HFFc6 (cell line): ENCODE data around the gene RTN4R. TPM values are rescaled to one million over a fixed set of nuclear protein-coding genes. Genes with fewer than 3 reads are reported as not detected.

ENCODE experiments used
- DNase-seq: peaks from one replicate; pipeline ENCODE4 v3.0.0-alpha.2; 2018
- H3K27ac Mint-ChIP-seq: 2 replicates; pipeline ENCODE4 v1.8.0; 2020; ENCODE audit warnings: mild to moderate bottlenecking, mixed read lengths
- H3K27me3 Mint-ChIP-seq: 2 replicates; pipeline ENCODE4 v1.8.0; 2021; ENCODE audit warnings: mild to moderate bottlenecking, moderate library complexity, mixed read lengths; ENCODE audit not compliant: insufficient read depth
- H3K36me3 Mint-ChIP-seq: 2 replicates; pipeline ENCODE4 v1.8.0; 2021; ENCODE audit warnings: low read depth, mixed read lengths
- H3K4me1 Mint-ChIP-seq: 2 replicates; pipeline ENCODE4 v1.8.0; 2020; ENCODE audit warnings: low read depth, mixed read lengths
- H3K4me3 Mint-ChIP-seq: 2 replicates; pipeline ENCODE4 v1.8.0; 2020; ENCODE audit warnings: mild to moderate bottlenecking, moderate library complexity, mixed read lengths
- H3K9me3 Mint-ChIP-seq: 2 replicates; pipeline ENCODE4 v1.8.0; 2020; ENCODE audit warnings: mild to moderate bottlenecking, mixed read lengths
- total RNA-seq, 6 experiments: library from RNA; stranded (reverse); fragmentation: NEBNext Ultra II Directional; extraction: Animal tissue kit (Norgen Biotek cat#: 25700); gene quantifications; 2 replicates in 1 of 6; 3 replicates in 5 of 6; pipeline ENCODE4 v1.2.3, GENCODE V29; 2021
- TF ChIP-seq, protein P1 (sequence below): fragments of 200-600 bp; sonication (generic); IDR thresholded peaks from 2 replicates; pipeline ENCODE4 v1.5.0; 2021; ENCODE audit warnings: antibody characterized with exemption, mild to moderate bottlenecking

The RTN4R gene
- total RNA-seq, 6 experiments from 2014 or later: 0.14 to 0.85 (median 0.35) TPM

DNA sequence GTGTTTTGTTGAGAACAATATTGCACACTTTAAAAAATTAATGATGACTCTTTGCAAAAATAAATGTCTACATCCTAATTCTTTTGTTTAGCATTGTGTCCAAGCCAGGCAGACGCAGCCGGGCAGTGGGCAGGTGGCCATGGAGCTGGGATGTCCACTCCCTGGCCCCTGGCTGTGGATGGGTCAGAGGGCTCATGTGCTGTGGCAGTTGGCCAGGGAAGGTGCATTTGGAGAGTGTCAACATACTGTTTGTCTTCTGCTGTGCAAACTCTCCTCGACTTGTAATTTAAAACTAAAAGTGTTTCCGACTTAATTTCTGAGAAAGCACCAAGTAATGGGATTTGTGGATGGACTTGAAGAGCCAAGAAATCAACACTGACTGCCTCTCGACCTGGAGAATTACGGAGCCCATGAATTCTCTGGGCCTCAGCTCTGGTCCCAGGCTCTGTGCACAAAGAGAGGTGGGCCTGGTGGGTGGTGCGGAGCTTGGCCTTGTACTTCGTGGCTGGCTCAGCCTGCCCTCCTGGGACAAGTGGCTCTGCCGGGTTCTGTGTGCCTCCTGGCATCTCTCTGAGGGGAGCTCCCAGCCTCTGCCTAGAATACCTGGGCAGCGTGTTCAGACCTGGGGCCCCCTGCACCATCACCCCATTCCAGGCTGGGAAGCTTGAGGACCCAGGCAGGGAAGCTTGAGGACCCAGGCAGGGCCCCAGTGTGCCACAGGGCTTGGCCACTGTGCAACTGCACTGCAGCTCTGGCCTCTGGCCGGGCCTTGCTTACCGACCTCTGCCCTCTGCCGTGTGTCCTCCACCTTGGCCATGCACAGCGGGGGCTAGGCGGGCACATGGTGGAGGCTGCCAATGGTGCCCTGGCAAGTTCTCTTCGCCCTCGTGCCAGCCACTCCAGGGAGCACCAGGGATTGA lies 46.4 kb downstream of the RTN4R start:
- TF ChIP-seq, protein P1, sequence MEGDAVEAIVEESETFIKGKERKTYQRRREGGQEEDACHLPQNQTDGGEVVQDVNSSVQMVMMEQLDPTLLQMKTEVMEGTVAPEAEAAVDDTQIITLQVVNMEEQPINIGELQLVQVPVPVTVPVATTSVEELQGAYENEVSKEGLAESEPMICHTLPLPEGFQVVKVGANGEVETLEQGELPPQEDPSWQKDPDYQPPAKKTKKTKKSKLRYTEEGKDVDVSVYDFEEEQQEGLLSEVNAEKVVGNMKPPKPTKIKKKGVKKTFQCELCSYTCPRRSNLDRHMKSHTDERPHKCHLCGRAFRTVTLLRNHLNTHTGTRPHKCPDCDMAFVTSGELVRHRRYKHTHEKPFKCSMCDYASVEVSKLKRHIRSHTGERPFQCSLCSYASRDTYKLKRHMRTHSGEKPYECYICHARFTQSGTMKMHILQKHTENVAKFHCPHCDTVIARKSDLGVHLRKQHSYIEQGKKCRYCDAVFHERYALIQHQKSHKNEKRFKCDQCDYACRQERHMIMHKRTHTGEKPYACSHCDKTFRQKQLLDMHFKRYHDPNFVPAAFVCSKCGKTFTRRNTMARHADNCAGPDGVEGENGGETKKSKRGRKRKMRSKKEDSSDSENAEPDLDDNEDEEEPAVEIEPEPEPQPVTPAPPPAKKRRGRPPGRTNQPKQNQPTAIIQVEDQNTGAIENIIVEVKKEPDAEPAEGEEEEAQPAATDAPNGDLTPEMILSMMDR: no peak
- Mint-ChIP-seq H3K4me1 (no peaks in the 10 kb centered on the region), H3K27me3 (peaks cover 22% of the 10 kb centered on the region), H3K9me3 (peaks cover 12% of the 10 kb centered on the region; the same call in 1 of the 2 replicates), H3K36me3 (peaks cover 7% of the 10 kb centered on the region; the same call in 1 of the 2 replicates), H3K27ac (no peak overlapping the region), H3K4me3 (no peak overlapping the region)
- DNase-seq: no peak

DNA sequence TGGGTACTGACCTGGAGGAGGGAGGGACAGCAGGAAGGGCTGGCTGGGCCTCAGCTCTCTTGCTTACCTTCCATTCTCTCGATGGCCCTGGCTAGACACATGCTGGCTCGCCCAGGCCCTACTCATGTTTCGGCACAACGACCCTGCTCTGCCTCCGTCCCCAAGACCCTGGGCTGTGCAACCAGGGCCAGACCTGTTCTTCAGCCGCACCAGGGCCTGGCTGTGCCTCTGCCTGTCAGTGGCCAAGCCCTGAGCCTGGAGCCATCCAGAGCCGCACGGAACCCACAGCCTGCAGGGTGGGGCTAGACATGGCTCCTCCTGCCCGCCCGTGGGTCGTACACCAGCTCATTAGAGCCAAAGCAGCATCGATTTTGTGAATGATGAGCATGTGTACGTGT lies 47.5 kb downstream of the RTN4R start:
- TF ChIP-seq, protein P1: no peak
- H3K4me1 Mint-ChIP-seq: no peaks in the 10 kb centered on the region
- DNase-seq: no peak
- peaks cover 12% of the 10 kb centered on the region; the same call in 1 of the 2 replicates for H3K9me3 Mint-ChIP-seq
- H3K27ac Mint-ChIP-seq: no peak overlapping the region
- H3K27me3 Mint-ChIP-seq: peaks cover 22% of the 10 kb centered on the region
- H3K36me3 Mint-ChIP-seq: peaks cover 7% of the 10 kb centered on the region; the same call in 1 of the 2 replicates
- no peak overlapping the region for H3K4me3 Mint-ChIP-seq

DNA sequence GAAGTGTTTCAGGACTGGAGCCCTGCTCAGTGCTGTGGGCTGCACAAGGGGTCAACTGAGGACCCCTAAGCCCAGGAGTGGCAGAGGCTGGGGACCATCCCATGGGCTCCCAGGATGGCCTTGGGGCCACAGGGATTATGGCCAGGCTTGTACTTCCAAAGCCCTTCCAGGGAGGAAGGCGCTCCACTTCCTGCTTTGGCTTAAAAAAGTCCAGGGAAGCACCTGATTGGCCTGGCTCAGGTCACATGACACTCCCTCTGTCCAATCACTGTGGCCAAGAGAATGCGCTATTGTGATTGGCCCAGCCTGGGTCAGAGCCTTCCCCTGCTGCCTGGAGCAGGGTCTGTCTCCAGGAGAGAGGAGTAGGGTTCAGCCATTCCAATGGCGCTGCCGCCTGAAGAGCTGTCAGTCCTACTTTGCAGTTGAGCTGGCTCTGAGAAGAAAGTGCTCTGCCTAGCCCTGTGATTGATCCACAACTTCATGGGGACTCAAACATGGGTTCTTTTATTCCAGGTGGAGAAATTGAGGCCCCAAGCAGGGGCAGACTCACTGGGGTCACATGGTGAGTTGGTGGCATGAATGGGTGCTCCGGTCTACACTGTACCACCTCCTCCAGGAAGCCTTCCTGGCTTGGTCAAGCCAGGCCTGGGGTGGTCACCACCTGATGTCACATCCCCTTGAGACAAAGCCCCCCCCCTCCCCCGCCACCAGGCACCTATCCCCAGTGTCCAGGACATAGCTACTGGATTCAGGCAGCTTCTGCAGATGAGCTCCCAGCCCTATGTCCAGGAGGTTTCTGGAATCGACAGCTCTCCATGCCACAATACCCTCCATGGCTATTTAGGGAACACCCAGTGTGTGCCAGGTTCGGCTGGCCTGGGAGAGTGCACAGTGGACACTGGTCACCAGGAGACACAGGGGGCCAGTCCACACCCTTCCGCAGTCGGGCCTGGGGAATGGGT lies 48.2 kb downstream of the RTN4R start:
- peaks cover 7% of the 10 kb centered on the region; the same call in 1 of the 2 replicates for H3K36me3 Mint-ChIP-seq
- peaks cover 5% of the 10 kb centered on the region; the same call in 1 of the 2 replicates for H3K9me3 Mint-ChIP-seq
- H3K27me3 Mint-ChIP-seq: peaks cover 22% of the 10 kb centered on the region
- no peaks in the 10 kb centered on the region for H3K4me1 Mint-ChIP-seq
- no peak overlapping the region for H3K4me3 Mint-ChIP-seq
- no peak for DNase-seq
- TF ChIP-seq, protein P1: no peak
- H3K27ac Mint-ChIP-seq: no peak overlapping the region

GRCh38 chr22:20218987-20219386 lies 49.1 kb downstream of the RTN4R start:
- no peaks in the 10 kb centered on the region for H3K9me3 Mint-ChIP-seq
- H3K4me1 Mint-ChIP-seq: no peaks in the 10 kb centered on the region
- H3K4me3 Mint-ChIP-seq: no peak overlapping the region
- TF ChIP-seq, protein P1: no peak
- peaks cover 20% of the 10 kb centered on the region for H3K27me3 Mint-ChIP-seq
- H3K36me3 Mint-ChIP-seq: no peaks in the 10 kb centered on the region
- no peak for DNase-seq
- H3K27ac Mint-ChIP-seq: no peak overlapping the region

GRCh38 chr22:20218326-20218872 lies 49.7 kb downstream of the RTN4R start:
- DNase-seq: no peak
- Mint-ChIP-seq H3K36me3 (no peaks in the 10 kb centered on the region), H3K4me3 (no peak overlapping the region), H3K4me1 (no peaks in the 10 kb centered on the region), H3K27me3 (peaks cover 19% of the 10 kb centered on the region), H3K27ac (no peak overlapping the region), H3K9me3 (no peaks in the 10 kb centered on the region)
- TF ChIP-seq, protein P1: no peak
